K562 (cell line): Measurements from ENCODE around the gene PLK5. TPM values are rescaled to one million over a fixed set of nuclear protein-coding genes. Genes with fewer than 3 reads are reported as not detected.

ENCODE experiments used
- CXXC5 ChIP-seq: fragments of 250-450 bp; sonication (Bioruptor Pico); IDR thresholded peaks from 2 replicates; pipeline ENCODE4 v1.8.0; 2022; ENCODE audit warnings: inconsistent platforms, mild to moderate bottlenecking, moderate library complexity
- ERF ChIP-seq: fragments of 450-650 bp; formaldehyde crosslinking; IDR thresholded peaks from 2 replicates; pipeline ENCODE4 v1.4.0; 2020; ENCODE audit warnings: mild to moderate bottlenecking, mixed read lengths
- HMG20A ChIP-seq: fragments of 450-650 bp; formaldehyde crosslinking; conservative IDR thresholded peaks from 2 replicates; pipeline ENCODE4 v1.4.0; 2020; ENCODE audit warnings: mild to moderate bottlenecking, mixed read lengths
- MECOM ChIP-seq: fragments of 250-450 bp; sonication (Bioruptor Pico); IDR thresholded peaks from 2 replicates; pipeline ENCODE4 v1.8.0; 2022; ENCODE audit warnings: inconsistent platforms
- MTA1 ChIP-seq: fragments of 450-650 bp; IDR thresholded peaks from 2 replicates; pipeline ENCODE4 v1.6.1; 2017; ENCODE audit warnings: borderline replicate concordance
- RHOXF2B ChIP-seq: fragments of 250-450 bp; sonication (Bioruptor Pico); conservative IDR thresholded peaks from 2 replicates; pipeline ENCODE4 v1.5.1; 2021
- SAP30 ChIP-seq: fragments of 200-600 bp; sonication (generic); IDR thresholded peaks from 2 replicates; pipeline ENCODE4 v1.6.1; 2012; ENCODE audit warnings: borderline replicate concordance, low read depth, mild to moderate bottlenecking, moderate library complexity, low read length, control low read depth, inconsistent platforms; ENCODE audit not compliant: insufficient read depth, poor library complexity, severe bottlenecking
- ZFX ChIP-seq: sonication (generic); formaldehyde crosslinking; IDR thresholded peaks from 2 replicates; pipeline ENCODE4 v1.8.0; 2022; ENCODE audit warnings: mild to moderate bottlenecking, missing genetic modification reagents, moderate library complexity
- ZNF121 ChIP-seq: sonication (generic); formaldehyde crosslinking; conservative IDR thresholded peaks from 2 replicates; pipeline ENCODE4 v1.8.0; 2022; ENCODE audit warnings: missing genetic modification reagents
- ZNF224 ChIP-seq: sonication (generic); formaldehyde crosslinking; IDR thresholded peaks from 2 replicates; pipeline ENCODE4 v1.8.0; 2022; ENCODE audit warnings: mild to moderate bottlenecking, missing genetic modification reagents
- ZNF24 ChIP-seq: fragments of 450-650 bp; IDR thresholded peaks from 2 replicates; pipeline ENCODE4 v1.6.1; 2016
- ZNF707 ChIP-seq: fragments of 250-450 bp; sonication (Bioruptor Pico); conservative IDR thresholded peaks from 2 replicates; pipeline ENCODE4 v1.8.0; 2022; ENCODE audit warnings: inconsistent platforms, mild to moderate bottlenecking, moderate library complexity
- polyA plus RNA-seq, 8 experiments: library from polyadenylated mRNA; depleted of rRNA in 4 of 8; stranded (reverse) in 5 of 8; unstranded in 3 of 8; fragments of >200 nt; fragmentation: Nextera tagmentation in 2 of 8; fragmentation: Illumina TruSeq in 1 of 8; extraction: Ambion mirVana in 2 of 8; extraction: Trizol in 1 of 8; gene quantifications; 2 replicates each; pipeline versions ENCODE4 v1.2.1 to v1.2.3, GENCODE V29; 2011 to 2014; ENCODE audit warnings: inconsistent platforms in 1 of 8, missing spikeins in 1 of 8
- total RNA-seq, 7 experiments: library from RNA; depleted of rRNA in 6 of 7; stranded (reverse); fragments of >200 nt in 6 of 7; fragmentation: Illumina TruSeq in 2 of 7; extraction: Trizol in 2 of 7; gene quantifications; 2 replicates each; pipeline versions ENCODE4 v1.2.1 to v1.2.3, GENCODE V29; 2011 to 2021; ENCODE audit warnings: low replicate concordance in 1 of 7
- TF ChIP-seq, protein P1 (sequence below): fragments of 450-650 bp; IDR thresholded peaks from 2 replicates; pipeline ENCODE4 v1.6.1; 2016; ENCODE audit warnings: antibody characterized with exemption
- TF ChIP-seq, protein P2 (sequence below), 2 experiments: IDR thresholded peaks; 2 replicates each; pipeline ENCODE4 v1.6.1; 2011; ENCODE audit warnings: borderline replicate concordance in 1 of 2, control low read depth in 1 of 2, low read depth in 1 of 2, low read length in 1 of 2, mild to moderate bottlenecking in 1 of 2, mixed read lengths in 1 of 2, moderate library complexity in 1 of 2; ENCODE audit not compliant: insufficient read depth in 1 of 2, insufficient read length in 1 of 2, poor library complexity in 1 of 2, severe bottlenecking in 1 of 2; ENCODE audit errors: extremely low read depth in 1 of 2
- TF ChIP-seq, protein P3 (sequence below): fragments of 450-650 bp; IDR thresholded peaks from 2 replicates; pipeline ENCODE4 v1.7.1; 2018; ENCODE audit warnings: mild to moderate bottlenecking, low read depth; ENCODE audit not compliant: partially characterized antibody

PLK5 gene
- total and polyA plus RNA-seq, 9 of the 15 experiments (the other 6 are each of a cell fraction or from before 2014, with no cell fraction given): 0.04 to 0.23 (median 0.11) TPM; not detected in 5

DNA sequence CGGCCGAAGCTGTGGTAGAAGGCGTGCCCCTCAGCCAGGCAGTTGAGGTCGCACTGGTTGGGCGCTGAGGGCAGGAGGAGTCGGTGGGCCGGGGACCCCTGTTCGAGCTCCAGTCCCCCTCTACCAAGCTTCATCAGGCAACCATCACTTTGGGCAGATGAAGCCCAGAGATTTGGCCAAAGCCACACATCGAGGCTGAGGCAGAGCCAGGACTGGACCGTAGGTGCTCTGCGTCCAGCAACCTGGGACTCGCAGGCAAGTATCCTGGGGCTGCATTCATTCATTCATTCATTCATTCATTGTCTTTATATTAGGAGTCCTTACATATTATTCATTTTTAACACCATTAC, 15.4 kb upstream of the PLK5 start (continued):
- TF ChIP-seq, protein P1, sequence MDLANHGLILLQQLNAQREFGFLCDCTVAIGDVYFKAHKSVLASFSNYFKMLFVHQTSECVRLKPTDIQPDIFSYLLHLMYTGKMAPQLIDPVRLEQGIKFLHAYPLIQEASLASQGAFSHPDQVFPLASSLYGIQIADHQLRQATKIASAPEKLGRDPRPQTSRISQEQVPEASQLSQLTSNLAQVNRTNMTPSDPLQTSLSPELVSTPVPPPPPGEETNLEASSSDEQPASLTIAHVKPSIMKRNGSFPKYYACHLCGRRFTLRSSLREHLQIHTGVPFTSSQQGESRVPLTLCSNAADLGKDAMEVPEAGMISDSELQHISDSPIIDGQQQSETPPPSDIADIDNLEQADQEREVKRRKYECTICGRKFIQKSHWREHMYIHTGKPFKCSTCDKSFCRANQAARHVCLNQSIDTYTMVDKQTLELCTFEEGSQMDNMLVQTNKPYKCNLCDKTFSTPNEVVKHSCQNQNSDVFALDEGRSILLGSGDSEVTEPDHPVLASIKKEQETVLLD: no peak
- TF ChIP-seq ZNF121 (CRISPR knock-in tag) (0 out of 2 replicates have a peak, but pooled peaks have one; percentile 5), ZNF707 (CRISPR knock-in tag) (no peak), HMG20A (CRISPR knock-in tag) (no peak), ZFX (CRISPR knock-in tag) (0 out of 2 replicates have a peak, but pooled peaks have one; percentile 7), ERF (CRISPR knock-in tag) (no peak), MTA1 (no peak), SAP30 (peak; percentile 7), RHOXF2B (CRISPR knock-in tag) (no peak), ZNF224 (CRISPR knock-in tag) (0 out of 2 replicates have a peak, but pooled peaks have one; percentile 19), CXXC5 (no peak), MECOM (CRISPR knock-in tag) (no peak), ZNF24 (peak; percentile 99)
- TF ChIP-seq, protein P2, sequence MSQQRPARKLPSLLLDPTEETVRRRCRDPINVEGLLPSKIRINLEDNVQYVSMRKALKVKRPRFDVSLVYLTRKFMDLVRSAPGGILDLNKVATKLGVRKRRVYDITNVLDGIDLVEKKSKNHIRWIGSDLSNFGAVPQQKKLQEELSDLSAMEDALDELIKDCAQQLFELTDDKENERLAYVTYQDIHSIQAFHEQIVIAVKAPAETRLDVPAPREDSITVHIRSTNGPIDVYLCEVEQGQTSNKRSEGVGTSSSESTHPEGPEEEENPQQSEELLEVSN (IDR thresholded peaks at IDR 0.05; ENCODE audit: borderline replicate concordance in 1 of 2, extremely low read depth in 1 of 2, insufficient read depth in 1 of 2, insufficient read length in 1 of 2, low read depth in 1 of 2, low read length in 1 of 2, poor library complexity in 1 of 2, severe bottlenecking in 1 of 2): no peak
- TF ChIP-seq, protein P3, sequence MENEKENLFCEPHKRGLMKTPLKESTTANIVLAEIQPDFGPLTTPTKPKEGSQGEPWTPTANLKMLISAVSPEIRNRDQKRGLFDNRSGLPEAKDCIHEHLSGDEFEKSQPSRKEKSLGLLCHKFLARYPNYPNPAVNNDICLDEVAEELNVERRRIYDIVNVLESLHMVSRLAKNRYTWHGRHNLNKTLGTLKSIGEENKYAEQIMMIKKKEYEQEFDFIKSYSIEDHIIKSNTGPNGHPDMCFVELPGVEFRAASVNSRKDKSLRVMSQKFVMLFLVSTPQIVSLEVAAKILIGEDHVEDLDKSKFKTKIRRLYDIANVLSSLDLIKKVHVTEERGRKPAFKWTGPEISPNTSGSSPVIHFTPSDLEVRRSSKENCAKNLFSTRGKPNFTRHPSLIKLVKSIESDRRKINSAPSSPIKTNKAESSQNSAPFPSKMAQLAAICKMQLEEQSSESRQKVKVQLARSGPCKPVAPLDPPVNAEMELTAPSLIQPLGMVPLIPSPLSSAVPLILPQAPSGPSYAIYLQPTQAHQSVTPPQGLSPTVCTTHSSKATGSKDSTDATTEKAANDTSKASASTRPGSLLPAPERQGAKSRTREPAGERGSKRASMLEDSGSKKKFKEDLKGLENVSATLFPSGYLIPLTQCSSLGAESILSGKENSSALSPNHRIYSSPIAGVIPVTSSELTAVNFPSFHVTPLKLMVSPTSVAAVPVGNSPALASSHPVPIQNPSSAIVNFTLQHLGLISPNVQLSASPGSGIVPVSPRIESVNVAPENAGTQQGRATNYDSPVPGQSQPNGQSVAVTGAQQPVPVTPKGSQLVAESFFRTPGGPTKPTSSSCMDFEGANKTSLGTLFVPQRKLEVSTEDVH: no peak
- TF ChIP-seq, all 486 proteins: peak for 6
